Left lung (tissue), 10 donors: Measurements from ENCODE around the gene MDGA2. TPM values are rescaled to one million over a fixed set of nuclear protein-coding genes. Genes with fewer than 3 reads are reported as not detected.

Experiments used
- ATAC-seq: fragments of 200-7000 bp; cut with Tn5 transposase; one replicate; pipeline ENCODE4 v1.9.1; 2020; ENCODE audit warnings: moderate library complexity
- DNase-seq, 4 donors: peaks; one replicate each; pipeline ENCODE4 v3.0.0-alpha.2; 2013 to 2020
- H3K27ac ChIP-seq, 2 donors: fragments of 200-600 bp; sonication (generic) in 1 of 2; one replicate each; pipeline versions ENCODE4 v1.5.0 to v1.8.0; 2020 to 2021
- H3K27me3 ChIP-seq, 2 donors: fragments of 200-600 bp; sonication (generic) in 1 of 2; one replicate each; pipeline versions ENCODE4 v1.5.0 to v1.8.0; 2020 to 2021
- H3K36me3 ChIP-seq, 2 donors: fragments of 200-600 bp; sonication (generic) in 1 of 2; one replicate each; pipeline versions ENCODE4 v1.5.0 to v1.8.0; 2020 to 2021
- H3K4me1 ChIP-seq, 2 donors: fragments of 200-600 bp; one replicate each; pipeline ENCODE4 v1.8.0; 2021
- H3K4me3 ChIP-seq, 2 donors: fragments of 200-600 bp; sonication (generic) in 1 of 2; one replicate each; pipeline versions ENCODE4 v1.5.0 to v1.8.0; 2020 to 2021; ENCODE audit warnings: mild to moderate bottlenecking in 1 of 2
- H3K9me3 ChIP-seq, 2 donors: fragments of 200-600 bp; sonication (generic) in 1 of 2; one replicate each; pipeline versions ENCODE4 v1.5.0 to v1.8.0; 2020 to 2021
- CTCF ChIP-seq, 2 donors: fragments of 200-600 bp; sonication (generic) in 1 of 2; IDR thresholded peaks; one replicate each; pipeline versions ENCODE4 v1.5.0 to v1.8.0; 2021; ENCODE audit warnings: antibody characterized with exemption in 2 of 2
- intact Hi-C, 2 donors: fragments of 100-400 bp; cut with DNase I; formaldehyde crosslinking; loops; one replicate each; pipeline versions ENCODE4 v1.11.2 to v1.14.2; 2022
- polyA plus RNA-seq, 6 donors: library from polyadenylated mRNA; unstranded; fragments of 120-200 nt; gene quantifications; one replicate each; pipeline ENCODE4 v1.2.1, GENCODE V29; 2013; ENCODE audit not compliant: insufficient read length in 6 of 6
- total RNA-seq, 2 donors: library from RNA; stranded (reverse); fragmentation: NEBNext Ultra II Directional; extraction: Animal tissue kit (Norgen Biotek cat#: 25700); gene quantifications; one replicate each; pipeline ENCODE4 v1.2.1, GENCODE V29; 2021
- donor health status: DM: no; HTN: yes; CAD: no.
- donor health status: DM: no; HTN: no; CAD: no.

MDGA2 gene
- total and polyA plus RNA-seq, 8 donors, result 0.14 to 0.62 (median 0.36) TPM; not detected in 1

- no peaks in the 10 kb centered on the region for H3K4me1 ChIP-seq
- ATAC-seq, result no peak
- H3K4me3 ChIP-seq, result no peak overlapping the region
- H3K36me3 ChIP-seq, result no peaks in the 10 kb centered on the region
- H3K27me3 ChIP-seq, result no peaks in the 10 kb centered on the region
- no peaks in the 10 kb centered on the region for H3K9me3 ChIP-seq
- TF ChIP-seq CTCF (IDR thresholded peaks at IDR 0.05), result no peak
- no peak for DNase-seq
- H3K27ac ChIP-seq, result no peak overlapping the region
- intact Hi-C loops, result no loop called here
Observed at GRCh38 chr14:47435331-47435965, 240.0 kb downstream of the MDGA2 start.

- no peak overlapping the region for H3K4me3 ChIP-seq
- intact Hi-C loops, result no loop called here
- ATAC-seq, result no peak
- no peak for DNase-seq
- no peaks in the 10 kb centered on the region for H3K4me1 ChIP-seq
- no peaks in the 10 kb centered on the region for H3K36me3 ChIP-seq
- H3K27me3 ChIP-seq, result no peaks in the 10 kb centered on the region
- no peak for TF ChIP-seq CTCF (IDR thresholded peaks at IDR 0.05)
- H3K9me3 ChIP-seq, result no peaks in the 10 kb centered on the region
- H3K27ac ChIP-seq, result no peak overlapping the region
Observed at GRCh38 chr14:47427629-47428028, 247.8 kb downstream of the MDGA2 start.

- intact Hi-C loops, result no loop called here
Observed at GRCh38 chr14:47425302-47425701, 250.1 kb downstream of the MDGA2 start.

GRCh38 chr14:47422191-47422590, 253.2 kb downstream of the MDGA2 start:
- intact Hi-C loops, result no loop called here
- no peak for DNase-seq
- TF ChIP-seq CTCF (IDR thresholded peaks at IDR 0.05), result no peak
- no peaks in the 10 kb centered on the region for H3K9me3 ChIP-seq
- H3K27ac ChIP-seq, result no peak overlapping the region
- H3K36me3 ChIP-seq, result no peaks in the 10 kb centered on the region
- no peak for ATAC-seq
- H3K27me3 ChIP-seq, result no peaks in the 10 kb centered on the region
- no peak overlapping the region for H3K4me3 ChIP-seq
- H3K4me1 ChIP-seq, result no peaks in the 10 kb centered on the region

More at GRCh38 chr14:47425302-47425701, 250.1 kb downstream of the MDGA2 start:
- Histone ChIP-seq H3K9me3 (no peaks in the 10 kb centered on the region), H3K4me1 (no peaks in the 10 kb centered on the region), H3K36me3 (no peaks in the 10 kb centered on the region), H3K27ac (no peak overlapping the region), H3K4me3 (no peak overlapping the region), H3K27me3 (no peaks in the 10 kb centered on the region)
- no peak for TF ChIP-seq CTCF (IDR thresholded peaks at IDR 0.05)
- ATAC-seq (no peak), DNase-seq (no peak)

GRCh38 chr14:47411523-47411922, 263.9 kb downstream of the MDGA2 start:
- Histone ChIP-seq H3K27ac (no peak overlapping the region), H3K9me3 (no peaks in the 10 kb centered on the region), H3K36me3 (no peaks in the 10 kb centered on the region), H3K27me3 (no peaks in the 10 kb centered on the region), H3K4me3 (no peak overlapping the region), H3K4me1 (no peaks in the 10 kb centered on the region)
- no peak for ATAC-seq
- intact Hi-C loops, result no loop called here
- no peak for TF ChIP-seq CTCF (IDR thresholded peaks at IDR 0.05)
- no peak for DNase-seq
